Umbilical cord (tissue), 2 donors: ENCODE data around the gene PITPNM3. TPM values are rescaled to one million over a fixed set of nuclear protein-coding genes. Genes with fewer than 3 reads are reported as not detected.

Source experiments
- DNase-seq: peaks from one replicate; pipeline ENCODE4 v3.0.0-alpha.2; 2015; ENCODE audit warnings: low spot score
- total RNA-seq: library from RNA; depleted of rRNA; stranded (reverse); fragments of >200 nt; gene quantifications from one replicate; pipeline ENCODE4 v1.2.3, GENCODE V29; 2014; ENCODE audit warnings: low replicate concordance; ENCODE audit not compliant: insufficient read depth

The PITPNM3 gene
- total RNA-seq, 1 donor from 2014 or later = 4.8 TPM

- peak; percentile 73 for DNase-seq
Measured at GRCh38 chr17:6551869-6552531, 4.4 kb downstream of the PITPNM3 start.

DNA sequence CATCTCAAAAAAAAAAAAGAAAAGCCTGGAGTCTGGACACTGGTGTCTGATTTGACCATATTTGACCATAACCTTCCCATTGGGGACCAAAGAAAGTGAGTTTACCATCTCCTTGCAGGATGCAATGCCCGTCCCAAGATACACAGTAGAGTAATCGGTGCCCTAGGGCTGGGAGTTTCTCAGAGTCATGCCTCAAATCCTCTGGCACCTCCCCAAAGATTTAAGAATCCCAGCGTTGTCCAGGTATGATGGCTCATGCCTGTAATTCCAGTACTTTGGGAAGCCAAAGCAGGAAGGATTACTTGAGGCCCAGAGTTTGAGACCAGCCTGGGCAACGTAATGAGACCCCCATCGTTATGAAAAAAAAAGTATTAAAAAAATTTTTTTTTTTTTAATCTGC, 5.0 kb downstream of the PITPNM3 start:
- DNase-seq = no peak

GRCh38 chr17:6549384-6550036, 6.8 kb downstream of the PITPNM3 start:
- DNase-seq = no peak

GRCh38 chr17:6548578-6549330, 7.6 kb downstream of the PITPNM3 start:
- DNase-seq = peak; percentile 80

DNA sequence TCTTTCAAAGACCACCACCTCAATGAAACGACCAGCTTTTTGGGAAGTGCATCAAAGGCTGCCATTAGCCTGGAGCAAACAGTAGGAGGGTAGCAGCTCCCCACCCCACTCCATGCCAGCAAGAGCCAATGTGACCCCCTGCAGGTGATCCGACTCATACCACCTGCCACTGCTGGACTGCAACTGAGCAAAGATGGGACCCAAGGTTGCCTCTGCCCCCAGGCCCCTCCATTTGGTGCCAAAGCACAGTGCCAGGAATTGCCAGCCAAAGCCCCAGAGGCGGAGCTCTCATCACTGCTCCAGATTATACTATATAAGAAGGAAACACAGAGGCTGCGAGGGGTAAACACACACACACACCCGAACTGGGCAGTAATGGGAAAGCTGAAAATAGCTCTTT, 8.3 kb downstream of the PITPNM3 start:
- DNase-seq = no peak

DNA sequence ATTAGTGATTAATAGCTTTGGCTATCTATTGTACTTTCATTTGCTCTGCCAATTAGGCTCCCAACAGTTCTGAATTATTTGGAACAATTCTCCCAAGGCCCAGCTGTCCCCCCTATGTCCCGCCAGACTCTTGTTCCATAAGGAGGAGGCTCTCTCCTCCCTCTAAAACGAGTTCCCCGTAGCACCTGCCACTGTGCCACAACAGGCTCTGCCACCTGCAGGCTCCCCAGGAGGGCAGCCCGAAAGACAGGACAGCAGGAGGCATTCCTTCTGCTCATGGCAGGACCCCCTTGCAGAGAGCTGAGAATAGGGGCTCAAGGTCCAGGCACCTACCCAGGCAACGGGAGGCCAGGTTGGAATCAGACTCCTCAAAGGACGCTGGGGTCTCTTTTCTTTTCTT, 9.0 kb downstream of the PITPNM3 start:
- no peak for DNase-seq

DNA sequence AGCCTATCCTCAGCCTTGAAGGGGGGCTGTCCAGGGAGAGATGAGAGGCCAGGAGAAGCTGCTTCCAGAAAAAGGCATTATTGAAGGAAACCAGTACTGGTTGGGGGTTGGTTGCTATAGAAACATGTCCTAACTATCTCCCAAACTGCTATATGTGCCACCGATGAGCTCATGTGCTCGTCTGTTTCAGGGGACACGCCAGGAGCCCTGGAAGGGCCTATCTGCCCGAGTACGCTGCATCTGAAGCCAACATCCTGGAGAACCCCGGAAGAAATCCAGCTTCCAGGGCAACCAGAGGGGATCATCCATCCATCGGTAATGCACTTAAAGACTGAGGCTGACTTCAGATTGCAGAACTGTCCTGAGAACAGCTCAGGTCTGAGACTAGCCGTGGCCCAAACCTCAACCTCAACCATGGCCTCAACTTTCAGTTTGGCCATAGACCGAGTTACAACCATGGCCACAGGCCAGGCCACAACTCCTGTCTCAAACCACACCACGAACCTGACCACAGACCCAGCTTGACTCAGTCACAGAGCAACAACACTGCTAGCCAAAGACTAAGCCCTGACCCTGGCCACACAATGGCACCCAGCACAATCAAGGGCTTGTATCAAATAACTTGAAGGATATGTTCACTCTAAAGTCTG, 10.2 kb downstream of the PITPNM3 start:
- DNase-seq = no peak

DNA sequence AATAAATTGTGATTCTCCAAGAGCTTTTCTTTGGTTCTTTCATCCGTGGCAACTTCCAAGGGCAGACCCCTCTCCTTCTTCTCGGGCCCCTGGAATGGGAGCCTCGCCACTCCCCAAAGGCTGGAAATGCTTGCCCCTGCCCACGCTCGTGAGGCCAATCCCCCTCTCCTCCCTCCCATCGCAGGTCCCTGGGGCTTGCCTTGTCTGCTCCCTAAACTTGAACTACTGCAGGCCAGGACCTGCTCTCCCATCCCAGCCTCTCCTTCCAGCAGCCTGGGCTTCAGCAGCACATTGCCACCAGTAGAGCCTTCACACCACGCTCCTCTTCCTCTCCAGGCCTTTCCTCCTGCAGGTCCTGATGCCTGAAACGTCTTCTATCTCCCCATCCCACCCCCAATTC, 11.1 kb downstream of the PITPNM3 start:
- no peak for DNase-seq

DNA sequence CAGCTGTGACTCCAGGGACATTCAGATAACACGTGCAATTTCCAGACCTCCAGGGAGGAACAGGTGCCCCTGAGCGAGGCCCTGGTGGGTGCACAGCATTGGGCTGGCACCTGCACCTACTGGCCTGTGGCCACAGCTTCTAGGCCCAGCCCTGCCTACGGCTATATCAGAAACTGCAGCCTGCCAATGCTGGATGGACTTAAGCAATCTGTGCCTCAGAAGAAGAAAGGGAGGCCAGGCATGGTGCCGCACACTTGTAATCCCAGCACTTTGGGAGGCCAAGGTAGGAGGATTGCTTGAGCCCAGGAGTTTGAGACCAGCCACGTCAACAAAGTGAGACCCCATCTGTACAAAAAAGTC, 12.4 kb downstream of the PITPNM3 start:
- no peak for DNase-seq

GRCh38 chr17:6543079-6544010, 13.0 kb downstream of the PITPNM3 start:
- no peak for DNase-seq

DNA sequence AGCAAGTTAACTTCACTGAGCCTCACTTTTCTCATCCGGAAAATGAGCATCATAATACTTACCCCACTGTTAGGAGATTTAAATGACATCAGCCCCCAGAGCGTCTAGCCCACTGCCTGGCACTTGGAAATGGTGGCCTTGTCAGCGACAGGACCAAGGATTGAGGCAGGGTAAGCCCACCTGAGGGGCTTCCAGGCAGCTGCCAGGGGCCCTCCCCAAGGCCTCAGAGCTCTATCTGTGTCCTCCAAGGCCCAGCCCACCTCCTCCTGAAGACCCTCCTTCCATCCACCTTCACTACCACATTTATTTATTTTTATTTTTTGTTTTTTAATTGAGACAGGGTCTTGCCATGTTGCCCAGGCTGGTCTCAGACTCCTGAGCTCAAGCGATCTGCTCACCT, 13.8 kb downstream of the PITPNM3 start:
- DNase-seq = no peak

GRCh38 chr17:6541886-6542285, 14.5 kb downstream of the PITPNM3 start:
- DNase-seq = no peak

DNA sequence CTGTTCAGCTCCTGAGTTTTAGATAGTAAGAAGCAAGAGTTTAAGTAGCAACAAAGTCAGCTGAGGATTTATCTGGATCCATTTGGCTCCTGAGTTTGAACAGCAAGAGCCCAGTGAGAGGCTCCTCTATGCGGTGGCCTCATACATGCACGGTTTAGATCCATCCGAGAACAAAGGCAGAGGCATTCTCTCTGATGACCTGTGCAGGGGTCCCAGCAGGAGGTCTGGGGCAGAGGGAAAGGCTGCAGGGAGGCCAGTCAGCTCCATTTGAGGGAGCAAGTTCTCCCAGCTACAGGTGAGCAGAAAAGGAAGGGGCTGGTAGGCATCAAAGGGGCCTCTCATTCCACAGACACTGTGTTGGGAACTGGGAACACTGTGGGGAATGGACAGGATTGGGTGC, 16.5 kb downstream of the PITPNM3 start:
- no peak for DNase-seq

DNA sequence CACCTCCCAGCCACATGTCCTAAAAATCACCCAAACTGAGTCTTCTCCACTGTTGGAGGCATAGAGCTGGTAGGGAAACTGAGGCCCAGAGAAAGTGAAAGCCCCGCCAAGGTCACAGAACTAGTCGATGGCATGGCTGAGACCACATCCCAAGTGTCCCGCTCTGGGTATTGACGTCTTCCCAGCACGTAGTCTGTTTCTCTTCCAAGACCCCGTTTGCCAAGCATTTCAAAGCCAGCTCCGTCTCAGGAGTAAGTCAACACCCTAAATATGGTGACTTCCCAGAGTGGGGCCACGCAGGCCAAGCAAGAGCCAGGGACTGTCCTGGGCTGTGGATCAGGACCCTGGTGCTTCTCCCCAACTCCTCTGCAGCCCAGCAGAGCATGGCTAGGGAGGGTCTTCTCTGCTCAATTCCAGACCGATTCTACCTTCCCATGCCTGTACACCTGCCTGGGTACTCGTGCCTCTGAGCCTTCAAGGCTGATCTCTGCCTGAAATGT, 19.7 kb downstream of the PITPNM3 start:
- DNase-seq = no peak

GRCh38 chr17:6536053-6536452, 20.3 kb downstream of the PITPNM3 start:
- DNase-seq = no peak

DNA sequence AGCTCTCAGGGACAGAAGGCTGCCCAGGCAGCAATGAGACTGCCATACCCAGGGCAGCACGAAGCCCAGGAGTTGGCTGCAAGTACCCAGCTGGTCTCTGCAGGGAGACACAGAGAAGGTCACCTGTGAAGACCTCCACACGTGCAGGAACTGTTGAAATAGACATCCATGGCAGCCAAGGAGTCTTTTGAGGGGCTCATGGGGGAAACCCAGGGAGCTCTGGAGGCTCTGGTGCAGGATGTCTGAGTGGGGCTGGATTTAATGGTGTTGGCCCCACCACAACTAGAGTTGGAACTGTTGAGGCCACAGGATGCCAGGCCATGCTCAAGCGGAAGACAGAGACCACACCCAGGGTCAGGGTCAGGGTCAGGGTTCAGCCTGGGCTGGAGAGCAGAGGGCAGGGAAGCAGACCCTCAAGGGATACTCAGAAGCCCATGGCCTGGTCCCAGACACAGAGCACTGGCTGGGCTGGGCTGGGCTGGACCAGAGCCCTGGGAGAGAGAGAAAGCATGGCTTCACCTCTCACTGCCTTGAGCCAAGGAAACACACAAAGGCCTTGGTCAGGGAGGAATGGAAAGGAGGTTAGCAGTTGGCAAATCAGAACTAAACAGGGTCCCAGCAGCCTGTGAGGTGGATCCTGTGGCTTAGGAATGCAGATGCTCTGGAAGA, 21.4 kb downstream of the PITPNM3 start:
- no peak for DNase-seq

DNA sequence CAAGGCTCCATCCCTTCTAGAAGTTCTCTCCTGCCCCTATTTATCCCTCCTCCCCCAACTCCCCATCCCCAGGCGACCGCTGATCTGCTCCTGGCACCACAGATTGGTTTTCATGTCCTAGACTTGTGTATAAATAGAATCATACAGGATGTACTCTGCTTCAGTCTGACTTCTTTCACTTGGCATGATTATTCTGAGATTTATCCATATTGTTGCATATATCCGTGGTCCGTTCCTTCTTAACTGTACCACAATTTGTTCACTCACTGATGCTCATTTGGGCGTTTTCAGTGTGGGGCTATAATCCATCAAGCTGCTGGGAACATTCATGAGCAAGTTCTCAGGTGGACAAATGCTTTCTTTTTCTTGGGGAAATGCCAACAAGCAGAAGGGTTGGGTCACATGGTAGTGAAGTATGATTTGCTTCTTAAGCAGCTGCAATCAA, 23.9 kb downstream of the PITPNM3 start:
- no peak for DNase-seq

- no peak for DNase-seq
Measured at GRCh38 chr17:6531575-6531974, 24.8 kb downstream of the PITPNM3 start.

GRCh38 chr17:6530324-6530920, 25.9 kb downstream of the PITPNM3 start:
- DNase-seq = no peak

GRCh38 chr17:6528557-6528956, 27.8 kb downstream of the PITPNM3 start:
- no peak for DNase-seq
